Neuronal stem cell (in vitro differentiated cells): ENCODE results near the gene BTBD9.
A peak's percentile ranks its signal among the peaks of the same experiment; 100 is the strongest.

Experiments
- DNase-seq: peaks from one replicate; pipeline ENCODE4 v3.0.0-alpha.2; 2013; ENCODE audit warnings: low spot score
- H2AFZ ChIP-seq: one replicate; pipeline ENCODE4 v1.6.1; 2013; ENCODE audit warnings: mild to moderate bottlenecking, low read length, inconsistent platforms
- H2AK5ac ChIP-seq: 2 replicates; pipeline ENCODE4 v1.6.1; 2013; ENCODE audit warnings: low read depth, mild to moderate bottlenecking, inconsistent platforms, low read length, moderate library complexity, mixed read lengths
- H2BK120ac ChIP-seq: 2 replicates; pipeline ENCODE4 v1.6.1; 2013; ENCODE audit warnings: low read depth, mild to moderate bottlenecking, inconsistent platforms, low read length, moderate library complexity, mixed read lengths
- H2BK12ac ChIP-seq: one replicate; pipeline ENCODE4 v1.6.1; 2013; ENCODE audit warnings: low read length, inconsistent platforms
- H2BK15ac ChIP-seq: 2 replicates; pipeline ENCODE4 v1.6.1; 2013; ENCODE audit warnings: mild to moderate bottlenecking, low read length, inconsistent platforms, mixed read lengths
- H2BK5ac ChIP-seq: one replicate; pipeline ENCODE4 v1.6.1; 2013; ENCODE audit warnings: inconsistent platforms, mild to moderate bottlenecking, low read length, moderate library complexity
- H3K14ac ChIP-seq: one replicate; pipeline ENCODE4 v1.6.1; 2013; ENCODE audit warnings: low read length, inconsistent platforms
- H3K18ac ChIP-seq: 2 replicates; pipeline ENCODE4 v1.6.1; 2013; ENCODE audit warnings: low read length, inconsistent platforms
- H3K23ac ChIP-seq: 2 replicates; pipeline ENCODE4 v1.6.1; 2013; ENCODE audit warnings: low read depth, mild to moderate bottlenecking, mixed read lengths, low read length, inconsistent platforms; ENCODE audit not compliant: poor library complexity
- H3K27ac ChIP-seq: replicated peaks from 3 replicates; pipeline ENCODE4 v1.5.1; 2013; ENCODE audit warnings: low read length, inconsistent platforms
- H3K27me3 ChIP-seq, 3 experiments: 2 replicates each; pipeline ENCODE4 v1.6.1; 2013; ENCODE audit warnings: low read length in 3 of 3, mild to moderate bottlenecking in 2 of 3, inconsistent platforms in 1 of 3, low read depth in 1 of 3, mixed read lengths in 1 of 3, moderate library complexity in 1 of 3; ENCODE audit not compliant: control insufficient read depth in 3 of 3, insufficient read depth in 3 of 3
- H3K36me3 ChIP-seq, 2 donors: replicated peaks in 1 of 2; 2 replicates each; pipeline ENCODE4 v1.6.1; 2013; ENCODE audit warnings: low read length in 2 of 2; ENCODE audit not compliant: control insufficient read depth in 2 of 2, insufficient read depth in 2 of 2
- H3K4ac ChIP-seq: 2 replicates; pipeline ENCODE4 v1.6.1; 2013; ENCODE audit warnings: inconsistent platforms, mild to moderate bottlenecking, low read length, moderate library complexity
- H3K4me1 ChIP-seq, 2 donors: 1 replicate in 1 of 2; 2 replicates in 1 of 2; pipeline ENCODE4 v1.6.1; 2013; ENCODE audit warnings: low read length in 2 of 2, low read depth in 1 of 2; ENCODE audit not compliant: control insufficient read depth in 2 of 2, insufficient read depth in 1 of 2
- H3K4me2 ChIP-seq: one replicate; pipeline ENCODE4 v1.6.1; 2013; ENCODE audit warnings: mild to moderate bottlenecking, low read length, inconsistent platforms; ENCODE audit not compliant: insufficient read depth, poor library complexity, severe bottlenecking
- H3K4me3 ChIP-seq, 2 donors: 2 replicates each; pipeline ENCODE4 v1.5.1; 2013; ENCODE audit warnings: low read length in 2 of 2, mild to moderate bottlenecking in 2 of 2, inconsistent platforms in 1 of 2, moderate library complexity in 1 of 2
- H3K79me1 ChIP-seq: one replicate; pipeline ENCODE4 v1.6.1; 2013; ENCODE audit warnings: low read depth, mild to moderate bottlenecking, inconsistent platforms, low read length, moderate library complexity
- H3K9ac ChIP-seq: one replicate; pipeline ENCODE4 v1.6.1; 2013; ENCODE audit warnings: mild to moderate bottlenecking, low read depth, low read length, inconsistent platforms; ENCODE audit not compliant: poor library complexity
- H3K9me3 ChIP-seq, 2 donors: replicated peaks in 1 of 2; 2 replicates each; pipeline versions ENCODE3 to v1.6.1; 2013; ENCODE audit warnings: low read length in 2 of 2, mild to moderate bottlenecking in 2 of 2, inconsistent platforms in 1 of 2, low read depth in 1 of 2, mixed read lengths in 1 of 2, moderate library complexity in 1 of 2; ENCODE audit not compliant: control insufficient read depth in 2 of 2, insufficient read depth in 1 of 2
- H4K8ac ChIP-seq: one replicate; pipeline ENCODE4 v1.6.1; 2013; ENCODE audit warnings: low read depth, mild to moderate bottlenecking, inconsistent platforms, low read length, moderate library complexity
- H4K91ac ChIP-seq: one replicate; pipeline ENCODE4 v1.6.1; 2013; ENCODE audit warnings: low read length, low read depth, mild to moderate bottlenecking, inconsistent platforms; ENCODE audit not compliant: poor library complexity
- WGBS, 2 donors: extraction: QIAGEN DNeasy Blood & Tissue Kit; methylation state at CpG; one replicate each; pipeline ENCODE4 v1.1.7; 2013; ENCODE audit warnings: missing lambda C conversion rate in 2 of 2, mixed read lengths in 1 of 2; ENCODE audit not compliant: insufficient read length in 2 of 2, insufficient replicate concordance in 1 of 2; ENCODE audit errors: extremely low coverage in 2 of 2; 5-methylcytosine and 5-hydroxymethylcytosine counted together

The BTBD9 gene

GRCh38 chr6:38192011-38192410, 447.7 kb downstream of the BTBD9 start:
- no peak overlapping the region for H2BK12ac ChIP-seq
- no peak overlapping the region for H2BK120ac ChIP-seq
- H2AFZ ChIP-seq: no peak overlapping the region
- no peak overlapping the region for H3K23ac ChIP-seq
- peaks cover 35 to 39% of the 10 kb centered on the region in 2 donors for H3K4me1 ChIP-seq
- DNase-seq: no peak
- H2BK5ac ChIP-seq: no peak overlapping the region
- H3K9ac ChIP-seq: no peak overlapping the region
- H3K27me3 ChIP-seq: no peaks in the 10 kb centered on the region
- H3K36me3 ChIP-seq: no peaks in the 10 kb centered on the region
- H3K4me3 ChIP-seq: no peak overlapping the region
- no peak overlapping the region for H2BK15ac ChIP-seq
- no peak overlapping the region for H4K91ac ChIP-seq
- H3K79me1 ChIP-seq: no peaks in the 10 kb centered on the region
- WGBS, 2 donors: no CpG with 5 or more reads among the region's 9 CpGs
- no peak overlapping the region for H4K8ac ChIP-seq
- no peak overlapping the region for H3K4ac ChIP-seq
- H3K9me3 ChIP-seq: no peaks in the 10 kb centered on the region
- H3K4me2 ChIP-seq: no peak overlapping the region
- no peak overlapping the region for H3K27ac ChIP-seq
- no peak overlapping the region for H2AK5ac ChIP-seq
- no peak overlapping the region for H3K18ac ChIP-seq
- no peak overlapping the region for H3K14ac ChIP-seq

- Histone ChIP-seq H3K4me1 (peaks cover 35 to 41% of the 10 kb centered on the region in 2 donors), H2AFZ (no peak overlapping the region), H3K18ac (peak overlapping the region; percentile 72), H3K27me3 (no peaks in the 10 kb centered on the region), H3K27ac (no peak overlapping the region), H3K4ac (no peak overlapping the region), H3K9me3 (no peaks in the 10 kb centered on the region), H2BK120ac (no peak overlapping the region), H2BK12ac (no peak overlapping the region), H3K23ac (peak overlapping the region; percentile 86), H4K8ac (peak overlapping the region; percentile 68), H3K14ac (no peak overlapping the region), H3K9ac (no peak overlapping the region), H2BK15ac (no peak overlapping the region), H3K79me1 (no peaks in the 10 kb centered on the region), H2BK5ac (no peak overlapping the region), H2AK5ac (peak overlapping the region; percentile 82), H3K4me3 (no peak overlapping the region), H4K91ac (no peak overlapping the region), H3K36me3 (no peaks in the 10 kb centered on the region), H3K4me2 (no peak overlapping the region)
- DNase-seq: no peak
- WGBS, 2 donors: no CpG with 5 or more reads among the region's 9 CpGs
These were observed 448.3 kb downstream of the BTBD9 start for GRCh38 chr6:38191418-38191817.

GRCh38 chr6:38188677-38189335, 450.9 kb downstream of the BTBD9 start:
- H3K4me2 ChIP-seq: no peak overlapping the region
- no peak overlapping the region for H4K91ac ChIP-seq
- no peak overlapping the region for H2BK15ac ChIP-seq
- no peaks in the 10 kb centered on the region for H3K27me3 ChIP-seq
- H3K79me1 ChIP-seq: no peaks in the 10 kb centered on the region
- no peak overlapping the region for H3K14ac ChIP-seq
- H3K36me3 ChIP-seq: no peaks in the 10 kb centered on the region
- no peak overlapping the region for H2BK5ac ChIP-seq
- H2AK5ac ChIP-seq: no peak overlapping the region
- H3K9ac ChIP-seq: no peak overlapping the region
- no peak overlapping the region for H2AFZ ChIP-seq
- H4K8ac ChIP-seq: no peak overlapping the region
- no peak overlapping the region for H3K27ac ChIP-seq
- H3K9me3 ChIP-seq: no peaks in the 10 kb centered on the region
- H3K4me1 ChIP-seq: peaks cover 33 to 50% of the 10 kb centered on the region in 2 donors
- no peak overlapping the region for H3K4ac ChIP-seq
- no peak overlapping the region for H3K4me3 ChIP-seq
- no peak overlapping the region for H2BK12ac ChIP-seq
- DNase-seq: no peak
- no peak overlapping the region for H3K23ac ChIP-seq
- peak overlapping the region; percentile 70 for H3K18ac ChIP-seq
- no peak overlapping the region for H2BK120ac ChIP-seq
- no CpG with 5 or more reads among the region's 14 CpGs for WGBS, 2 donors

DNA sequence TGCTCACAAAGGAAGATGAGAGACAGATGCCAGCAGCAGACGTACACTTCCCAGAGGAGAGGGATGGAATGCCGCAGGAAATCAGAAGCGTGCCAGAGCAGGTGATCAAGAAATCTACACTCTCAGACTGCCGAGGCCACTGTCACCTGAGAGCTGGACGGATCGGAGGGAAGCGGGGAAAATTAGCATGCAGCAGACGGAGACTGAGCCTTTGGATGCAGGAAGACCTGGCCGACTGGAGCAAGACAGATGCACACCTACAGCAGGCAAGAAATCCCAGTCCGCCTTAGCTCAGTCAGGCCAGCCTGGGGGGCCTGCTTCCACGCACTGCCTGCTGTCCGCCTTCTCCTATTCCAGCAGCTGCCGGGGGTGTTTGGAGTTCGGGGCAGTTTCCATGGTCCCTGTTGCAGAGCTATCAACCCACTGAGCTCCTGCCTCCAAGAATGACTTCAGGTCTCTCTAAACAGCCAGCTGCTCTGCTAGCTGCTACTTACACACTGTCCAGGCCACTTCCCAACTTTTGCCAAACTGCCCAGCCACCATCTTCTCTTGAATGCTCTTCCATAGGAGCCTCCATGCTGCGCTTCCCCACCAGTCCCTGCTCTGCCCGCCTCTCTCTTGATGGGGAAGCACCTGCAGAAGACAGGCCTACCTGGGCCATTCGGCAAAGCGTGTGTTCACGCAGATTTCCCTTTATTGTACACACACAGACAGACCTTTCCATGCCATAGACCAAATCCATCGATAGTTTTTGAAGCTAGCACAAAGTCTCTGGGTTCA, 451.7 kb downstream of the BTBD9 start:
- Histone ChIP-seq H2AK5ac (peak overlapping the region; percentile 30), H3K9me3 (no peaks in the 10 kb centered on the region), H3K27ac (no peak overlapping the region), H3K4me3 (no peak overlapping the region), H2BK12ac (no peak overlapping the region), H2AFZ (no peak overlapping the region), H3K27me3 (no peaks in the 10 kb centered on the region), H3K4me2 (no peak overlapping the region), H2BK15ac (no peak overlapping the region), H4K91ac (no peak overlapping the region), H3K4me1 (peaks cover 33 to 43% of the 10 kb centered on the region in 2 donors), H2BK120ac (no peak overlapping the region), H3K23ac (peak overlapping the region; percentile 48), H3K18ac (peak overlapping the region; percentile 78), H3K14ac (no peak overlapping the region), H3K79me1 (no peaks in the 10 kb centered on the region), H3K36me3 (no peaks in the 10 kb centered on the region), H3K4ac (no peak overlapping the region), H2BK5ac (peak overlapping the region; percentile 7), H4K8ac (no peak overlapping the region), H3K9ac (no peak overlapping the region)
- no peak for DNase-seq
- no CpG with 5 or more reads among the region's 20 CpGs for WGBS, 2 donors
